ENCODE measurements around the gene BUB3.
"Not testable (repeated sequence)": the region's sequence is repeated elsewhere in the genome, so short reads cannot be mapped to it uniquely, and the experiment has no call there.

Gene BUB3

GRCh38 chr10:123157210-123157609, 3.0 kb downstream of the BUB3 start:
- no peaks in the 10 kb centered on the region for H3K9me3 ChIP-seq (ENCODE audit: control insufficient read depth, insufficient read depth, low read length)
- no peak overlapping the region for H3K27ac ChIP-seq (ENCODE audit: low read length)
- DNase-seq (ENCODE audit: low read depth, low spot score), result no peak
- H3K4me1 ChIP-seq (ENCODE audit: control insufficient read depth, insufficient read depth, low read length), result peaks cover 2% of the 10 kb centered on the region; the same call in 1 of the 2 replicates
- no peak overlapping the region for H3K4me3 ChIP-seq (ENCODE audit: low read length)
- no CpG with 5 or more reads among the region's 3 CpGs for WGBS (ENCODE audit: insufficient coverage, insufficient read length)
- H3K36me3 ChIP-seq (ENCODE audit: control insufficient read depth, insufficient read depth, low read length), result peaks cover 12% of the 10 kb centered on the region; the same call in 1 of the 2 replicates
- no peaks in the 10 kb centered on the region for H3K27me3 ChIP-seq (ENCODE audit: control insufficient read depth, insufficient read depth, low read length)

DNA sequence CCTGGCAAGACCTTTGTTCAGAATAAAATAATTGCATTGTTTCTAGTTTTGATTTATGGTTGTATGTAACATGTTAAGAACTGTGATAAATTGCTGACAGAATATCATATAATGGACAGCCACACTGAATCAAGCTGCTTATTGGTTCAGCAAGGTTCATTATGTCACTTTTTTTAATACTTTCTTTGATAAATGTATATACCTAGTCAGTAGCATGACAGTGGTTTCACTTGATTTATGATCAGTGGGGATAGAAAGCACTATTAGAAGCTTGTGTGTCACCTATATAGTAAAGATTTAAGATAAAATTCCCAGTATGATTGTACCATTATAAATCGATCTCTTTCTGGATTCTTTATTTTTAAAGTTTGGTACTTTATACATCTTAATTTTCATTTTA, 4.5 kb downstream of the BUB3 start:
- H3K27ac ChIP-seq (ENCODE audit: low read length), result no peak overlapping the region
- no peaks in the 10 kb centered on the region for H3K9me3 ChIP-seq (ENCODE audit: control insufficient read depth, insufficient read depth, low read length)
- H3K36me3 ChIP-seq (ENCODE audit: control insufficient read depth, insufficient read depth, low read length), result peaks cover 17% of the 10 kb centered on the region; the same call in 1 of the 2 replicates
- no peak for DNase-seq (ENCODE audit: low read depth, low spot score)
- H3K4me1 ChIP-seq (ENCODE audit: control insufficient read depth, insufficient read depth, low read length), result no peaks in the 10 kb centered on the region; the same call in 1 of the 2 replicates
- no CpG with 5 or more reads among the region's 1 CpG for WGBS (ENCODE audit: insufficient coverage, insufficient read length)
- H3K27me3 ChIP-seq (ENCODE audit: control insufficient read depth, insufficient read depth, low read length), result no peaks in the 10 kb centered on the region
- no peak overlapping the region for H3K4me3 ChIP-seq (ENCODE audit: low read length)

- no peak overlapping the region for H3K4me3 ChIP-seq (ENCODE audit: low read length)
- no peaks in the 10 kb centered on the region for H3K27me3 ChIP-seq (ENCODE audit: control insufficient read depth, insufficient read depth, low read length)
- peaks cover 18% of the 10 kb centered on the region; the same call in 1 of the 2 replicates for H3K36me3 ChIP-seq (ENCODE audit: control insufficient read depth, insufficient read depth, low read length)
- no peaks in the 10 kb centered on the region for H3K9me3 ChIP-seq (ENCODE audit: control insufficient read depth, insufficient read depth, low read length)
- no peaks in the 10 kb centered on the region for H3K4me1 ChIP-seq (ENCODE audit: control insufficient read depth, insufficient read depth, low read length)
- H3K27ac ChIP-seq (ENCODE audit: low read length), result no peak overlapping the region
- WGBS (ENCODE audit: insufficient coverage, insufficient read length), result no CpG with 5 or more reads among the region's 11 CpGs
- no peak for DNase-seq (ENCODE audit: low read depth, low spot score)
Measured at GRCh38 chr10:123160311-123160980, 6.2 kb downstream of the BUB3 start.

DNA sequence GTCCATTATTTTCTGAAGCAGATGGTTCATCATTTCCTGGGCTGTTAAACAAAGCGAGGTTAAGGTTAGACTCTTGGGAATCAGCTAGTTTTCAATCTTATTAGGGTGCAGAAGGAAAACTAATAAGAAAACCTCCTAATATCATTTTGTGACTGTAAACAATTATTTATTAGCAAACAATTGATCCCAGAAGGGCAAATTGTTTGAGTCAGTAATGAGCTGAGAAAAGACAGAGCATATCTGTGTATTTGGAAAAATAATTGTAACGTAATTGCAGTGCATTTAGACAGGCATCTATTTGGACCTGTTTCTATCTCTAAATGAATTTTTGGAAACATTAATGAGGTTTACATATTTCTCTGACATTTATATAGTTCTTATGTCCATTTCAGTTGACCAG, 10.1 kb downstream of the BUB3 start:
- H3K27me3 ChIP-seq (ENCODE audit: control insufficient read depth, insufficient read depth, low read length), result no peaks in the 10 kb centered on the region
- no peaks in the 10 kb centered on the region for H3K9me3 ChIP-seq (ENCODE audit: control insufficient read depth, insufficient read depth, low read length)
- peaks cover 16% of the 10 kb centered on the region; the same call in 1 of the 2 replicates for H3K36me3 ChIP-seq (ENCODE audit: control insufficient read depth, insufficient read depth, low read length)
- no peaks in the 10 kb centered on the region for H3K4me1 ChIP-seq (ENCODE audit: control insufficient read depth, insufficient read depth, low read length)
- H3K27ac ChIP-seq (ENCODE audit: low read length), result no peak overlapping the region
- no peak overlapping the region for H3K4me3 ChIP-seq (ENCODE audit: low read length)
- no peak for DNase-seq (ENCODE audit: low read depth, low spot score)
- WGBS (ENCODE audit: insufficient coverage, insufficient read length), result no CpG with 5 or more reads among the region's 2 CpGs

DNA sequence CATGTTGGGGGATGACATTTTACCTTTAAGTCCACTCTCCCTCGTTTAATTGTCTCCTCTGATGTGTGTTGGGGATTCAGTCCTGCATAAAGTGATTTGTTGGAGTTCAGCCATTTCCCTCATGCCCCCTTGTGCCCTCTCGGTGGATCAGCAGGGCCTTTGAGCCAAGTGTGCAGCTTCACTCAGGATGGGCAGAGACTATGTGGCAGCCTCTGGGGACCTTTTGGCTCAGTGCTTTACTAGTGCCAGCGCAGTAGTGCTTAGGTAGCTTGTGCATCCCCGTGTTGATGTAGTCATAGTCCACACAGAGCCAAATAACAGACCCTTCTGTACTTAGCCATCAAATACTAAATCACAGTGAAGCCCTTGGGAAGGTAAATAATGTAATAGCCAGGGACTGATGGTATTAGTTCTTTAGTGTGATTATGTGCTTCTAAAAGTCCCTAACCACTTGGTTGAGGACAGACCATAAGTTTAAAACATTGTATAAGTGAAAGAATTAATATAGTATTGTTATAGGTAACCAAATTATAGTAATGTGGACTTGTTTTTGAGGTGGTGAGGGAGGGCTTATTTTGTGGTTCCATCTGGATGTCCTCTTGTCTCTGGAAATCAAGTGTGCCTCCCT, 11.4 kb downstream of the BUB3 start:
- DNase-seq (ENCODE audit: low read depth, low spot score), result no peak
- Histone ChIP-seq H3K36me3 (ENCODE audit: control insufficient read depth, insufficient read depth, low read length) (peaks cover 16% of the 10 kb centered on the region; the same call in 1 of the 2 replicates), H3K4me1 (ENCODE audit: control insufficient read depth, insufficient read depth, low read length) (no peaks in the 10 kb centered on the region)

DNA sequence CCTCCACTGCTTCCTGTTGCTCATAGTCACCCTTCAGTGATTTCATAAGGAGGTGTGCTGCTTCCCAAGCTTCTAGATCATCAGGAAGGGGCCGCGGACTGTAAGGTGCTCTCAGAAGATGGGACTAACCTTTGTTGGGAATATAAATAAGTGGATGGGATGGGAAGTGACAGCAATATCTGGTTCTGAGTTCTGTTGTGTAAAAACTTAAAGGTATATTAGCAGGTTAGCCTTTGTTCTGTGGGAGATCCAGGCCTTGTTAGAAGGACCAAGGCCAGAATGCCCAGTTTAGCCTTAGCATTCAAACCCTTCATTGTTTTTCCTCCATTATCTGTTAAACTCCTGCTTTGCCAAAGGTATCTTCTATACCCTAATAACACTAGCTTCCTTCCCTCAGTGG, 12.4 kb downstream of the BUB3 start:
- Histone ChIP-seq H3K27ac (ENCODE audit: low read length) (no peak overlapping the region), H3K27me3 (ENCODE audit: control insufficient read depth, insufficient read depth, low read length) (no peaks in the 10 kb centered on the region), H3K4me3 (ENCODE audit: low read length) (no peak overlapping the region), H3K9me3 (ENCODE audit: control insufficient read depth, insufficient read depth, low read length) (no peaks in the 10 kb centered on the region), H3K4me1 (ENCODE audit: control insufficient read depth, insufficient read depth, low read length) (no peaks in the 10 kb centered on the region), H3K36me3 (ENCODE audit: control insufficient read depth, insufficient read depth, low read length) (peaks cover 12% of the 10 kb centered on the region; the same call in 1 of the 2 replicates)
- no peak for DNase-seq (ENCODE audit: low read depth, low spot score)
- no CpG with 5 or more reads among the region's 2 CpGs for WGBS (ENCODE audit: insufficient coverage, insufficient read length)

More for the DNA sequence above, 11.4 kb downstream of the BUB3 start:
- Histone ChIP-seq H3K27ac (ENCODE audit: low read length) (no peak overlapping the region), H3K27me3 (ENCODE audit: control insufficient read depth, insufficient read depth, low read length) (no peaks in the 10 kb centered on the region), H3K4me3 (ENCODE audit: low read length) (no peak overlapping the region), H3K9me3 (ENCODE audit: control insufficient read depth, insufficient read depth, low read length) (no peaks in the 10 kb centered on the region)
- WGBS (ENCODE audit: insufficient coverage, insufficient read length), result no CpG with 5 or more reads among the region's 4 CpGs

DNA sequence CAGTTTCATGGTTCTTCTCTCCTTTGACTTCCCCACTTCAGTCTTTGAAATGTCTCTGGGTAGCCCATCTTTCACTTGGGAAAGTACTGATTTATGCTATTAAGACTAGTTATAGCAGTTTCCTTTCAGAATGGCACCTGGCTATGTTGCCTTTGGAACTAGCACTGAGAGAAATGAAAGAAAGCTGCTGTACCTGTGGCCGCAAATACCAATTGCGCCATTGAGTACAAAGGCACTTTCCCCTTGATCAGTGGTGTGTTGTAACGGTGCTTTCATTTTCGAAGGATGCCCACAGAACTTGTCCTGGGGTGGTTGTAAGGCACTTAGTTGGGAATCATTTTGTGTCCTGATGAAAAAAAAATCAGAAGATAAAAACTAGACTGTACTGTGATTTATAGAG, 16.8 kb downstream of the BUB3 start:
- H3K36me3 ChIP-seq (ENCODE audit: control insufficient read depth, insufficient read depth, low read length), result 0 out of 2 replicates have a peak, but pooled peaks cover 3% of the 10 kb centered on the region
- no peak overlapping the region for H3K4me3 ChIP-seq (ENCODE audit: low read length)
- H3K4me1 ChIP-seq (ENCODE audit: control insufficient read depth, insufficient read depth, low read length), result no peaks in the 10 kb centered on the region
- no peak for DNase-seq (ENCODE audit: low read depth, low spot score)
- no peaks in the 10 kb centered on the region for H3K27me3 ChIP-seq (ENCODE audit: control insufficient read depth, insufficient read depth, low read length)
- WGBS (ENCODE audit: insufficient coverage, insufficient read length), result no CpG with 5 or more reads among the region's 4 CpGs
- H3K27ac ChIP-seq (ENCODE audit: low read length), result no peak overlapping the region
- no peaks in the 10 kb centered on the region for H3K9me3 ChIP-seq (ENCODE audit: control insufficient read depth, insufficient read depth, low read length)

GRCh38 chr10:123171616-123172015, 17.4 kb downstream of the BUB3 start:
- not testable (repeated sequence) for DNase-seq (ENCODE audit: low read depth, low spot score); H3K36me3 ChIP-seq (ENCODE audit: control insufficient read depth, insufficient read depth, low read length); H3K4me3 ChIP-seq (ENCODE audit: low read length); H3K4me1 ChIP-seq (ENCODE audit: control insufficient read depth, insufficient read depth, low read length); H3K9me3 ChIP-seq (ENCODE audit: control insufficient read depth, insufficient read depth, low read length); H3K27me3 ChIP-seq (ENCODE audit: control insufficient read depth, insufficient read depth, low read length); H3K27ac ChIP-seq (ENCODE audit: low read length)
- no CpG with 5 or more reads among the region's 10 CpGs for WGBS (ENCODE audit: insufficient coverage, insufficient read length)

- no peak overlapping the region for H3K27ac ChIP-seq (ENCODE audit: low read length)
- peaks cover 2% of the 10 kb centered on the region; the same call in 1 of the 2 replicates for H3K36me3 ChIP-seq (ENCODE audit: control insufficient read depth, insufficient read depth, low read length)
- no peaks in the 10 kb centered on the region for H3K4me1 ChIP-seq (ENCODE audit: control insufficient read depth, insufficient read depth, low read length)
- WGBS (ENCODE audit: insufficient coverage, insufficient read length), result no CpG with 5 or more reads among the region's 9 CpGs
- DNase-seq (ENCODE audit: low read depth, low spot score), result no peak
- no peaks in the 10 kb centered on the region for H3K9me3 ChIP-seq (ENCODE audit: control insufficient read depth, insufficient read depth, low read length)
- no peak overlapping the region for H3K4me3 ChIP-seq (ENCODE audit: low read length)
- H3K27me3 ChIP-seq (ENCODE audit: control insufficient read depth, insufficient read depth, low read length), result no peaks in the 10 kb centered on the region
Measured at GRCh38 chr10:123175389-123176387, 21.5 kb downstream of the BUB3 start.

DNA sequence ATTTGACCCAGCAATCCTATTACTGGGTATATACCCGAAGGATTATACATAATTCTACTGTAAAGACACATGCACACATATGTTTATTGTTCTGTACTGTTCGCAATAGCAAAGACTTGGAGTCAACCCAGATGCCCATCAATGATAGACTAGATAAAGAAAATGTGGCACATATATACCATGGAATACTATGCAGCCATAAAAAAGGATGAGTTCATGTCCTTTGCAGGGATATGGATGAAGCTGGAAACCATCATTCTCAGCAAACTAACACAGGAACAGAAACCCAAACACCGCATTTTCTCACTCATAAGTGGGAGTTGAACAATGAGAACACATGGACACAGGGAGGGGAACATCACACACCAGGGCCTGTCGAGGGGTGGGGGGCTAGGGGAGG, 24.2 kb downstream of the BUB3 start:
- H3K4me3 ChIP-seq (ENCODE audit: low read length); H3K36me3 ChIP-seq (ENCODE audit: control insufficient read depth, insufficient read depth, low read length); H3K9me3 ChIP-seq (ENCODE audit: control insufficient read depth, insufficient read depth, low read length); H3K27ac ChIP-seq (ENCODE audit: low read length); H3K27me3 ChIP-seq (ENCODE audit: control insufficient read depth, insufficient read depth, low read length); DNase-seq (ENCODE audit: low read depth, low spot score); H3K4me1 ChIP-seq (ENCODE audit: control insufficient read depth, insufficient read depth, low read length): not testable (repeated sequence)
- WGBS (ENCODE audit: insufficient coverage, insufficient read length), result no CpG with 5 or more reads among the region's 4 CpGs
